HCT116 (cell line): Measurements from ENCODE around the gene MCTP2. TPM values are rescaled to one million over a fixed set of nuclear protein-coding genes. Genes with fewer than 3 reads are reported as not detected.

Source experiments
- ATAC-seq: fragments of 200-7000 bp; cut with Tn5 transposase; 2 replicates; pipeline ENCODE4 v1.9.1; 2020; ENCODE audit warnings: mild to moderate bottlenecking, moderate library complexity
- BruUV-seq: library from RNA; stranded (reverse); fragments of 400-500 nt; replicated peaks from 2 replicates; lab custom pipeline; 2021; lab: Mats Ljungman, UMichigan
- CTCF ChIA-PET: fragments of 300-600 bp; sonication (Branson Sonifier 250); formaldehyde crosslinking; loops from one replicate; lab custom pipeline; 2021; ENCODE audit warnings: antibody characterized with exemption; lab: Charles Lee
- POLR2A ChIA-PET: fragments of 300-600, 350-600 bp; sonication (Branson Sonifier 250); formaldehyde crosslinking; loops from one replicate; lab custom pipeline; 2021; ENCODE audit warnings: antibody characterized with exemption; lab: Charles Lee
- RAD21 ChIA-PET, 2 experiments: fragments of 300-600 bp; sonication (Branson Sonifier 250); formaldehyde crosslinking; loops; one replicate each; lab custom pipeline; 2023; ENCODE audit warnings: low total read pairs in 2 of 2; ENCODE audit not compliant: uncharacterized antibody in 2 of 2, unreplicated experiment in 2 of 2, low non-redundant PET in 1 of 2; lab: Charles Lee
- DNase-seq: peaks from one replicate; pipeline ENCODE4 v3.0.0-alpha.2; 2010; ENCODE audit warnings: low read depth, low spot score
- H2AFZ ChIP-seq: fragments of 200-600 bp; shearing (Covaris generic), sonication (generic); 2 replicates; pipeline ENCODE4 v1.6.1; 2017; ENCODE audit warnings: low read depth, mixed run types, mixed read lengths, antibody characterized with exemption, low read length; ENCODE audit not compliant: poor library complexity, severe bottlenecking
- H3K27ac ChIP-seq: 2 replicates; pipeline ENCODE4 v1.5.1; 2012; ENCODE audit warnings: low read depth, low read length
- H3K27me3 ChIP-seq: fragments of 200-600 bp; sonication (generic); 2 replicates; pipeline ENCODE4 v1.6.1; 2016; ENCODE audit warnings: mixed run types, low read length, mixed read lengths; ENCODE audit not compliant: insufficient read depth
- H3K36me3 ChIP-seq, 2 experiments: fragments of 200-500 bp in 1 of 2; fragments of 200-600 bp in 1 of 2; sonication (Bioruptor generic) in 1 of 2; sonication (generic) in 1 of 2; 2 replicates each; pipeline versions ENCODE4 v1.5.1 to v1.6.1; 2014 to 2016; ENCODE audit warnings: low read length in 2 of 2, inconsistent platforms in 1 of 2, mixed read lengths in 1 of 2, mixed run types in 1 of 2; ENCODE audit not compliant: insufficient read depth in 2 of 2, control insufficient read depth in 1 of 2
- H3K4me1 ChIP-seq, 2 experiments: fragments of 200-600 bp in 1 of 2; sonication (generic) in 1 of 2; 2 replicates each; pipeline versions ENCODE4 v1.5.1 to v1.6.1; 2012 to 2017; ENCODE audit warnings: low read length in 2 of 2, inconsistent platforms in 1 of 2, mild to moderate bottlenecking in 1 of 2, mixed read lengths in 1 of 2, mixed run types in 1 of 2, moderate library complexity in 1 of 2; ENCODE audit not compliant: insufficient read depth in 2 of 2, control insufficient read depth in 1 of 2
- H3K4me2 ChIP-seq: fragments of 200-600 bp; sonication (generic); 2 replicates; pipeline ENCODE4 v1.6.1; 2017; ENCODE audit warnings: mixed run types, low read length, mixed read lengths
- H3K4me3 ChIP-seq, 2 experiments: fragments of 200-600 bp in 1 of 2; sonication (generic) in 1 of 2; replicated peaks in 1 of 2; 2 replicates each; pipeline ENCODE4 v1.5.1; 2011 to 2016; ENCODE audit warnings: low read length in 2 of 2, control low read depth in 1 of 2, low read depth in 1 of 2, mild to moderate bottlenecking in 1 of 2, mixed read lengths in 1 of 2, mixed run types in 1 of 2
- H3K79me2 ChIP-seq: fragments of 200-600 bp; sonication (generic); 2 replicates; pipeline ENCODE4 v1.6.1; 2017; ENCODE audit warnings: mild to moderate bottlenecking, mixed run types, low read length, moderate library complexity, mixed read lengths; ENCODE audit not compliant: insufficient read depth
- H3K9ac ChIP-seq: fragments of 200-600 bp; sonication (generic); 2 replicates; pipeline ENCODE4 v1.6.1; 2016; ENCODE audit warnings: low read length, mixed read lengths
- H3K9me2 ChIP-seq: fragments of 200-600 bp; sonication (generic), shearing (Covaris generic); 2 replicates; pipeline ENCODE4 v1.6.1; 2017; ENCODE audit warnings: mixed run types, mild to moderate bottlenecking, moderate library complexity; ENCODE audit not compliant: insufficient read depth
- H3K9me3 ChIP-seq, 2 experiments: fragments of 200-500 bp in 1 of 2; fragments of 200-600 bp in 1 of 2; sonication (Bioruptor generic) in 1 of 2; sonication (generic) in 1 of 2; 2 replicates each; pipeline ENCODE4 v1.6.1; 2014 to 2017; ENCODE audit warnings: low read length in 2 of 2, mixed read lengths in 2 of 2, inconsistent platforms in 1 of 2, low read depth in 1 of 2, mild to moderate bottlenecking in 1 of 2, mixed run types in 1 of 2, moderate library complexity in 1 of 2; ENCODE audit not compliant: control insufficient read depth in 1 of 2, insufficient read depth in 1 of 2
- H4K20me1 ChIP-seq: fragments of 200-600 bp; sonication (generic), shearing (Covaris generic); 2 replicates; pipeline ENCODE4 v1.6.1; 2017; ENCODE audit warnings: mixed run types, mild to moderate bottlenecking, moderate library complexity; ENCODE audit not compliant: insufficient read depth
- CBX3 ChIP-seq: IDR thresholded peaks from 2 replicates; pipeline ENCODE4 v1.6.1; 2012; ENCODE audit warnings: low read depth
- CEBPB ChIP-seq: IDR thresholded peaks from 2 replicates; pipeline ENCODE4 v1.6.1; 2012; ENCODE audit warnings: low read depth
- EGR1 ChIP-seq: IDR thresholded peaks from 2 replicates; pipeline ENCODE4 v1.6.1; 2012; ENCODE audit warnings: low read depth
- EZH2phosphoT487 ChIP-seq: fragments of 200-600 bp; IDR thresholded peaks from 2 replicates; pipeline ENCODE4 v1.6.1; 2018; ENCODE audit warnings: antibody characterized with exemption, borderline replicate concordance
- FOSL1 ChIP-seq: IDR thresholded peaks from 2 replicates; pipeline ENCODE4 v1.6.1; 2012; ENCODE audit warnings: low read depth
- POLR2AphosphoS5 ChIP-seq: IDR thresholded peaks from 2 replicates; pipeline ENCODE4 v1.6.1; 2011; ENCODE audit warnings: mild to moderate bottlenecking, low read depth, low read length, moderate library complexity
- RAD21 ChIP-seq: IDR thresholded peaks from 2 replicates; pipeline ENCODE4 v1.6.1; 2012; ENCODE audit warnings: low read depth, mild to moderate bottlenecking
- SIN3A ChIP-seq: IDR thresholded peaks from 2 replicates; pipeline ENCODE4 v1.6.1; 2012; ENCODE audit warnings: low read depth
- SP1 ChIP-seq: IDR thresholded peaks from 2 replicates; pipeline ENCODE4 v1.6.1; 2012; ENCODE audit warnings: low read depth
- TCF7L2 ChIP-seq: IDR thresholded peaks from 2 replicates; pipeline ENCODE4 v1.7.0; 2011; ENCODE audit warnings: borderline replicate concordance, inconsistent platforms; ENCODE audit not compliant: insufficient read depth, insufficient read length; ENCODE audit errors: extremely low read depth
- YY1 ChIP-seq: IDR thresholded peaks from 2 replicates; pipeline ENCODE4 v1.6.1; 2011; ENCODE audit warnings: low read length, low read depth, moderate library complexity, mild to moderate bottlenecking; ENCODE audit not compliant: insufficient replicate concordance; ENCODE audit errors: extremely low read depth
- ZFX ChIP-seq: fragments of 450-650 bp; IDR thresholded peaks from 2 replicates; pipeline ENCODE4 v1.6.1; 2017
- ZNF274 ChIP-seq: fragments of 200-500 bp; sonication (Bioruptor generic); IDR thresholded peaks from 2 replicates; pipeline ENCODE4 v1.6.1; 2014; ENCODE audit warnings: mild to moderate bottlenecking, low read depth, low read length, inconsistent platforms
- intact Hi-C: fragments of 100-400 bp; cut with micrococcal nuclease; formaldehyde crosslinking; loops from 2 replicates; pipeline ENCODE4 v1.10.0; 2022
- total RNA-seq: library from RNA; stranded (reverse); gene quantifications from one replicate; pipeline ENCODE4 v1.2.1, GENCODE V29; 2021; ENCODE audit not compliant: unreplicated experiment
- TF ChIP-seq, protein P1 (sequence below): IDR thresholded peaks from 2 replicates; pipeline ENCODE4 v1.6.1; 2012; ENCODE audit warnings: low read depth
- TF ChIP-seq, protein P2 (sequence below): IDR thresholded peaks from 2 replicates; pipeline ENCODE4 v1.6.1; 2012
- TF ChIP-seq, protein P3 (sequence below), 3 experiments: fragments of 200-600 bp in 1 of 3; sonication (generic) in 1 of 3; IDR thresholded peaks in 2 of 3; conservative IDR thresholded peaks in 1 of 3; 2 replicates each; pipeline ENCODE4 v1.5.1; 2012 to 2017; ENCODE audit warnings: low read depth in 2 of 3, low read length in 2 of 3, antibody characterized with exemption in 1 of 3, borderline replicate concordance in 1 of 3, control low read depth in 1 of 3, mild to moderate bottlenecking in 1 of 3, mixed read lengths in 1 of 3, mixed run types in 1 of 3, moderate library complexity in 1 of 3; ENCODE audit not compliant: insufficient read depth in 1 of 3

Gene MCTP2
- total RNA-seq, 1 experiment from 2014 or later: 12.9 TPM

DNA sequence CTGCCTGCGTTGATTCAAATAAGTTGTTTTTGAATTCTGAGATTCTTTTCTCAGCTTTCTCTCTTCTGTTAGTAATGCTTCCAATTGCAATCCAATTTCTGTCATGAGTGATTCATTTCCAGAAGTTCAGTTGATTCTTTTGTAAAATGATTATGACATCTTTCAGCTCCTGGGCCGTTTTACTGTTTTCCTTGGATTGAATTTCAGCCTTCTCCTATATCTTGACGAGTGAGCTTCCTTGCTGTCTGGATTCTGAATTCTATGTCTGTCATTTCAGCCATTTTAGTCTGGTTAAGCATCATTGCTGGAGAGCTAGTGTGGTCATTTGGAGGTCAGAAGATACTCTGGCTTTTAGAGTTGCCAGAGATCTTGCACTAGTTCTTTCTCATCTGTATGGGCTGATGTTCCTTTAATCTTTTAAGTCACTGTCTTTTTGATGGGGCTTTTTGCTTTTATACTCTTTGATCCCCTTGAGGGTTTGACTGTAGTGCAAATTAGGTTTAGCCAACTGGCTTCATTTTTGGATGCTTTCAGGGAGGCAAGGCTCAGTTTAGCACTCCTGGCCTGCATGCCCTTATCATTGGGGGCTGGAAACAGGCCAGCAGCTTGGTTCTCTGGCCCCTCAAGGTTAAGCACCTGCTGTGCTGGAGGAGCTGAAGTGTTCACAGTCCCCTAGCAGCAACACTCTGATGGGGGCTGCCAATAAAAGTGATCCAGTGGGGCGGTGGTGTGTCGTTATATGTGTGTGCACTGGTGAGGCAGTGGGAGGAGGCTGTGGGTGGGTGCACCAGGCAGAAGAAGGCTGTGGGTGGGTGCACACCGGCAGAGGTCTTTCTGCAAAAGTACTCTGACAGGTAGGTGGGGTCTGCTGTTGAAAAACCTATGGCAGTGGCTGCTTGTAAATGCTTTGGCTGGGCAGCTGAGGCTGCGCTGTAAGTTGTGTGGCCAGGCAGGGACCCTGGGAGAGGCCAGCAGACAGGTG is 51.2 kb downstream of the MCTP2 start (continued):
- TF ChIP-seq YY1 (no peak), POLR2AphosphoS5 (no peak), EGR1 (no peak)
- TF ChIP-seq, all 23 proteins: peak for 0

DNA sequence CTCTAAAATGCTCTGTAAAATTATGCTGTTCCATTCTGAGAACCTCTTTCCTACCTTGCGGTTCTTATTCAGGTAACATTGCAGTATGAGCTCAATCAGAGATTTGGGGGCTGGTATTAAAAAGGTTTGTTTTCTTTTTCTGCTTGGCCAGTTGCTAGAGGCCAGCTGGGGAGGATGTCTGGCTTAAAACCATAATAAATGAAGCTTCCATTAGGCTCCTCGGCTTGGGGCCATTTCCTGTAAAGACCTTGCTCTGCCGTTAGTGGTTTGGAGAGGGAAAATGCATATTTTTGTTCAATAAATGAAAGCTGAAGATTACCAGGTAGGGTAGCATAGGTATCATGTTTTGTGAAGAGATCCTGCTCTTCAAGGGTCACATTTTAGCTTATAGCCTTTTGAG is 55.2 kb downstream of the MCTP2 start:
- Histone ChIP-seq H3K9ac (no peak overlapping the region), H3K4me1 (no peaks in the 10 kb centered on the region), H3K4me2 (no peak overlapping the region), H2AFZ (no peak overlapping the region), H3K79me2 (no peaks in the 10 kb centered on the region), H3K27me3 (no peaks in the 10 kb centered on the region), H3K36me3 (no peaks in the 10 kb centered on the region), H3K4me3 (no peak overlapping the region), H3K9me2 (no peaks in the 10 kb centered on the region), H3K9me3 (0 out of 4 replicates have a peak, but pooled peaks cover 0 to 6% of the 10 kb centered on the region in 2 experiments), H4K20me1 (no peaks in the 10 kb centered on the region), H3K27ac (no peak overlapping the region)
- intact Hi-C loops: no loop called here
- TF ChIP-seq SP1 (no peak), EGR1 (no peak), FOSL1 (no peak), CBX3 (no peak), ZFX (no peak), SIN3A (no peak), CEBPB (no peak), EZH2phosphoT487 (no peak), RAD21 (no peak), TCF7L2 (no peak), ZNF274 (no peak)
- TF ChIP-seq, protein P1, sequence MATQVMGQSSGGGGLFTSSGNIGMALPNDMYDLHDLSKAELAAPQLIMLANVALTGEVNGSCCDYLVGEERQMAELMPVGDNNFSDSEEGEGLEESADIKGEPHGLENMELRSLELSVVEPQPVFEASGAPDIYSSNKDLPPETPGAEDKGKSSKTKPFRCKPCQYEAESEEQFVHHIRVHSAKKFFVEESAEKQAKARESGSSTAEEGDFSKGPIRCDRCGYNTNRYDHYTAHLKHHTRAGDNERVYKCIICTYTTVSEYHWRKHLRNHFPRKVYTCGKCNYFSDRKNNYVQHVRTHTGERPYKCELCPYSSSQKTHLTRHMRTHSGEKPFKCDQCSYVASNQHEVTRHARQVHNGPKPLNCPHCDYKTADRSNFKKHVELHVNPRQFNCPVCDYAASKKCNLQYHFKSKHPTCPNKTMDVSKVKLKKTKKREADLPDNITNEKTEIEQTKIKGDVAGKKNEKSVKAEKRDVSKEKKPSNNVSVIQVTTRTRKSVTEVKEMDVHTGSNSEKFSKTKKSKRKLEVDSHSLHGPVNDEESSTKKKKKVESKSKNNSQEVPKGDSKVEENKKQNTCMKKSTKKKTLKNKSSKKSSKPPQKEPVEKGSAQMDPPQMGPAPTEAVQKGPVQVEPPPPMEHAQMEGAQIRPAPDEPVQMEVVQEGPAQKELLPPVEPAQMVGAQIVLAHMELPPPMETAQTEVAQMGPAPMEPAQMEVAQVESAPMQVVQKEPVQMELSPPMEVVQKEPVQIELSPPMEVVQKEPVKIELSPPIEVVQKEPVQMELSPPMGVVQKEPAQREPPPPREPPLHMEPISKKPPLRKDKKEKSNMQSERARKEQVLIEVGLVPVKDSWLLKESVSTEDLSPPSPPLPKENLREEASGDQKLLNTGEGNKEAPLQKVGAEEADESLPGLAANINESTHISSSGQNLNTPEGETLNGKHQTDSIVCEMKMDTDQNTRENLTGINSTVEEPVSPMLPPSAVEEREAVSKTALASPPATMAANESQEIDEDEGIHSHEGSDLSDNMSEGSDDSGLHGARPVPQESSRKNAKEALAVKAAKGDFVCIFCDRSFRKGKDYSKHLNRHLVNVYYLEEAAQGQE: no peak
- TF ChIP-seq, protein P2, sequence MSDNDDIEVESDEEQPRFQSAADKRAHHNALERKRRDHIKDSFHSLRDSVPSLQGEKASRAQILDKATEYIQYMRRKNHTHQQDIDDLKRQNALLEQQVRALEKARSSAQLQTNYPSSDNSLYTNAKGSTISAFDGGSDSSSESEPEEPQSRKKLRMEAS: no peak
- TF ChIP-seq, protein P3, sequence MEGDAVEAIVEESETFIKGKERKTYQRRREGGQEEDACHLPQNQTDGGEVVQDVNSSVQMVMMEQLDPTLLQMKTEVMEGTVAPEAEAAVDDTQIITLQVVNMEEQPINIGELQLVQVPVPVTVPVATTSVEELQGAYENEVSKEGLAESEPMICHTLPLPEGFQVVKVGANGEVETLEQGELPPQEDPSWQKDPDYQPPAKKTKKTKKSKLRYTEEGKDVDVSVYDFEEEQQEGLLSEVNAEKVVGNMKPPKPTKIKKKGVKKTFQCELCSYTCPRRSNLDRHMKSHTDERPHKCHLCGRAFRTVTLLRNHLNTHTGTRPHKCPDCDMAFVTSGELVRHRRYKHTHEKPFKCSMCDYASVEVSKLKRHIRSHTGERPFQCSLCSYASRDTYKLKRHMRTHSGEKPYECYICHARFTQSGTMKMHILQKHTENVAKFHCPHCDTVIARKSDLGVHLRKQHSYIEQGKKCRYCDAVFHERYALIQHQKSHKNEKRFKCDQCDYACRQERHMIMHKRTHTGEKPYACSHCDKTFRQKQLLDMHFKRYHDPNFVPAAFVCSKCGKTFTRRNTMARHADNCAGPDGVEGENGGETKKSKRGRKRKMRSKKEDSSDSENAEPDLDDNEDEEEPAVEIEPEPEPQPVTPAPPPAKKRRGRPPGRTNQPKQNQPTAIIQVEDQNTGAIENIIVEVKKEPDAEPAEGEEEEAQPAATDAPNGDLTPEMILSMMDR (IDR thresholded peaks at IDR 0.05 in 2 of 3, conservative IDR thresholded peaks at IDR 0.05 in 1 of 3; ENCODE audit: borderline replicate concordance in 1 of 3, insufficient read depth in 1 of 3, low read depth in 2 of 3, low read length in 2 of 3): no peak
- ChIA-PET RAD21 (no interaction called here), CTCF (no interaction called here), POLR2A (no interaction called here)
- DNase-seq: no peak
- no TSS peak for BruUV-seq
- no peak for ATAC-seq
